Endothelial cell of umbilical vein (primary cell): Measurements from ENCODE around the gene TRIM46. TPM values are rescaled to one million over a fixed set of nuclear protein-coding genes. Genes with fewer than 3 reads are reported as not detected.
"Not testable (repeated sequence)": the region's sequence is repeated elsewhere in the genome, so short reads cannot be mapped to it uniquely, and the experiment has no call there.

Experiments
- BruUV-seq: library from RNA; stranded (reverse); fragments of 400-500 nt; replicated peaks from 2 replicates; lab custom pipeline; 2021; lab: Mats Ljungman, UMichigan
- CTCF ChIA-PET: fragments of 300-600, 350-600 bp; sonication (Branson Sonifier 250); formaldehyde crosslinking; loops from one replicate; lab custom pipeline; 2021; ENCODE audit warnings: antibody characterized with exemption, inconsistent platforms; lab: Charles Lee
- POLR2A ChIA-PET: fragments of 300-600, 350-600 bp; sonication (Branson Sonifier 250); formaldehyde crosslinking; loops from one replicate; lab custom pipeline; 2021; ENCODE audit warnings: antibody characterized with exemption, inconsistent platforms; lab: Charles Lee
- DNase-seq: peaks from one replicate; pipeline ENCODE4 v3.0.0-alpha.2; 2011; ENCODE audit warnings: low read depth, low spot score
- FAIRE-seq: peaks from 2 replicates; lab custom pipeline; 2011; peaks lifted over from hg19 to GRCh38; lab: Jason Lieb, UNC
- H2AFZ ChIP-seq: 2 replicates; pipeline ENCODE4 v1.6.0; 2012; ENCODE audit warnings: low read depth, low read length, control low read depth, inconsistent platforms
- H3K27ac ChIP-seq: 2 replicates; pipeline ENCODE4 v1.5.1; 2011; ENCODE audit warnings: low read depth, mild to moderate bottlenecking, control low read depth, low read length, moderate library complexity; ENCODE audit not compliant: insufficient read depth
- H3K27me3 ChIP-seq, 2 experiments: 2 replicates each; pipeline versions ENCODE4 v1.6.0 to v1.6.1; 2011; ENCODE audit warnings: low read length in 2 of 2, mixed read lengths in 1 of 2; ENCODE audit not compliant: control insufficient read depth in 2 of 2, insufficient read depth in 2 of 2
- H3K36me3 ChIP-seq, 2 experiments: 2 replicates in 1 of 2; 3 replicates in 1 of 2; pipeline ENCODE4 v1.5.1; 2011; ENCODE audit warnings: low read length in 2 of 2, mild to moderate bottlenecking in 1 of 2, moderate library complexity in 1 of 2; ENCODE audit not compliant: control insufficient read depth in 2 of 2, insufficient read depth in 2 of 2; ENCODE audit errors: extremely low read depth in 1 of 2
- H3K4me1 ChIP-seq: 3 replicates; pipeline ENCODE4 v1.5.1; 2011; ENCODE audit warnings: mild to moderate bottlenecking, low read length; ENCODE audit not compliant: control insufficient read depth, insufficient read depth; ENCODE audit errors: extremely low read depth
- H3K4me2 ChIP-seq: 2 replicates; pipeline ENCODE4 v1.6.1; 2011; ENCODE audit warnings: low read length, control low read depth, mixed read lengths; ENCODE audit not compliant: insufficient read depth
- H3K4me3 ChIP-seq, 3 experiments: fragments of 200-600 bp in 1 of 3; sonication (generic), shearing (Covaris generic) in 1 of 3; replicated peaks in 1 of 3; 2 replicates each; pipeline ENCODE4 v1.5.1; 2011 to 2016; ENCODE audit warnings: control low read depth in 3 of 3, low read length in 3 of 3, mild to moderate bottlenecking in 2 of 3, inconsistent platforms in 1 of 3, low read depth in 1 of 3, moderate library complexity in 1 of 3; ENCODE audit not compliant: insufficient read depth in 1 of 3
- H3K79me2 ChIP-seq: 2 replicates; pipeline ENCODE4 v1.6.0; 2012; ENCODE audit warnings: low read length, inconsistent platforms; ENCODE audit not compliant: control insufficient read depth, insufficient read depth
- H3K9ac ChIP-seq: replicated peaks from 2 replicates; pipeline ENCODE3; 2011; ENCODE audit warnings: low read length, control low read depth; ENCODE audit not compliant: insufficient read depth; ENCODE audit errors: extremely low read depth
- H3K9me1 ChIP-seq: replicated peaks from 3 replicates; pipeline ENCODE4 v1.6.0; 2011; ENCODE audit warnings: mild to moderate bottlenecking, low read length; ENCODE audit not compliant: control insufficient read depth, insufficient read depth; ENCODE audit errors: extremely low read depth
- H3K9me3 ChIP-seq: replicated peaks from 2 replicates; pipeline ENCODE4 v1.5.1; 2012; ENCODE audit warnings: low read length, inconsistent platforms; ENCODE audit not compliant: control insufficient read depth, insufficient read depth
- H4K20me1 ChIP-seq: replicated peaks from 2 replicates; pipeline ENCODE3; 2011; ENCODE audit warnings: mild to moderate bottlenecking, low read length; ENCODE audit not compliant: control insufficient read depth, insufficient read depth; ENCODE audit errors: extremely low read depth
- CTCF ChIP-seq, 2 donors: IDR thresholded peaks; 1 replicate in 1 of 2; 2 replicates in 1 of 2; pipeline ENCODE4 v1.5.1; 2011; ENCODE audit warnings: low read length in 2 of 2, mild to moderate bottlenecking in 2 of 2, moderate library complexity in 2 of 2, control low read depth in 1 of 2, inconsistent platforms in 1 of 2, low read depth in 1 of 2; ENCODE audit not compliant: insufficient read depth in 1 of 2; ENCODE audit errors: extremely low read depth in 1 of 2
- EZH2 ChIP-seq: IDR thresholded peaks from 2 replicates; pipeline ENCODE4 v1.6.1; 2012; ENCODE audit warnings: borderline replicate concordance, low read depth, mild to moderate bottlenecking, moderate library complexity, low read length, inconsistent platforms; ENCODE audit not compliant: severe bottlenecking
- FOS ChIP-seq: IDR thresholded peaks from 2 replicates; pipeline ENCODE4 v1.6.1; 2011; ENCODE audit warnings: mild to moderate bottlenecking, low read length, moderate library complexity, borderline replicate concordance; ENCODE audit not compliant: insufficient read depth
- MYC ChIP-seq: IDR thresholded peaks from one replicate; pipeline ENCODE4 v1.6.1; 2011; ENCODE audit warnings: mild to moderate bottlenecking, low read depth, low read length
- POLR2AphosphoS5 ChIP-seq: IDR thresholded peaks from 2 replicates; pipeline ENCODE4 v1.6.1; 2012; ENCODE audit warnings: low read depth, mild to moderate bottlenecking, control low read depth, low read length, moderate library complexity; ENCODE audit not compliant: insufficient read depth
- dilution Hi-C: fragments of 300-500 bp; cut with MboI; formaldehyde crosslinking; loops from one replicate; pipeline ENCODE4 v1.15.0; 2019; ENCODE audit warnings: low sequenced_read_pairs; ENCODE audit not compliant: extremely low pct_ligation_motif_present
- intact Hi-C: fragments of 100-400 bp; cut with micrococcal nuclease; formaldehyde crosslinking; loops from one replicate; pipeline ENCODE4 v1.10.0; 2022
- polyA plus RNA-seq, 4 experiments: library from polyadenylated mRNA; depleted of rRNA in 3 of 4; stranded (reverse) in 3 of 4; unstranded in 1 of 4; fragments of >200 nt; gene quantifications; 2 replicates each; pipeline versions ENCODE4 v1.2.1 to v1.2.3, GENCODE V29; 2011 to 2012; ENCODE audit warnings: missing spikeins in 1 of 4
- total RNA-seq: library from RNA; stranded (reverse); gene quantifications from 2 replicates; pipeline ENCODE4 v1.2.3, GENCODE V29; 2021

The TRIM46 gene
- total and polyA plus RNA-seq, 2 donors (not counting 3 experiments of a cell fraction or from before 2014, with no cell fraction given): 9.5 to 10.0 TPM

DNA sequence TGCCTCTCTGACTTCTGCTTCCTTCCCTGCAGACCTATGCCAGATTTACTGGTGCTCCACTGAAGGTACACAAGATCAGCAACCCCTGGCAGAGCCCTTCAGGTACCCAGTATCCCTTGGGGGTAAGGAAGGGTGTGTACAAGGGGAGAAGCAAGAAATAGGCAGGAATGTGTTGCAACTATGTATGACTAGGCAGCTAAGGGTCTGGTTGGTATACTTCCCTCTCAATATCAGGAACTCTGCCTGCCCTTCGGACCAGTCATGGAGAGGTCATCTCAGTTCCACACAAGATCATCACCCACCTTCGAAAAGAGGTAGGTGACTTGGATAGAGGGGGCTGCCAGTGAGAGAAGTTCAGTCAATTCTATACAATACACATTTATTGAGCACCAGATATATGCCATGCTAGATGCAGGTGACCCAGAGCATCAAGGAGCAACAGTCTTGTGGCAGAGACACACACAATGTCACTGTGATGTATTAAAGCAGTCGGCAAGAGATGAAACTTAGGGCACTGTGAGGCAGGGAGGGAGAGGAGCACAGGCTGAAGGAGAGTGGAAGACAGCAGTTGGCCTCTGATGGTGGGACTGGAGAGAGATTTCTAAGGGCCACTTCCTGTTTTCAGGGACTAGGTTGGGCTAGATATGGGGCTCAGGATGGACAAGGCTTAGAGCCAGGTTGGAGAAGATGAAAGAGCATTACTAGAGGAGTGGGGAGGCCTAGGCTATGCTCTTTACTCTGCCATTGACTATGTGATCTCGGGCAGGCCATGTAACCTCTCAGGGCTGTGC is 36.9 kb downstream of the TRIM46 start:
- Histone ChIP-seq H3K36me3 (peaks cover 0 to 3% of the 10 kb centered on the region in 2 experiments), H4K20me1 (no peaks in the 10 kb centered on the region), H3K79me2 (peaks cover 2% of the 10 kb centered on the region), H3K9ac (no peak overlapping the region), H2AFZ (no peak overlapping the region), H3K4me2 (no peak overlapping the region), H3K27me3 (no peaks in the 10 kb centered on the region), H3K9me1 (no peaks in the 10 kb centered on the region), H3K4me3 (no peak overlapping the region), H3K4me1 (peaks cover 21% of the 10 kb centered on the region), H3K27ac (no peak overlapping the region), H3K9me3 (no peaks in the 10 kb centered on the region)
- no peak for FAIRE-seq
- no TSS peak for BruUV-seq
- intact Hi-C loops: no loop called here
- no peak for DNase-seq
- no peak for TF ChIP-seq CTCF (IDR thresholded peaks at IDR 0.05; ENCODE audit: extremely low read depth in 1 of 2, insufficient read depth in 1 of 2, low read depth in 1 of 2, low read length in 2 of 2)
- TF ChIP-seq MYC: no peak
- TF ChIP-seq POLR2AphosphoS5: no peak
- no peak for TF ChIP-seq EZH2
- no peak for TF ChIP-seq FOS
- ChIA-PET CTCF (interaction anchor here (1.8 kb wide), 1 partner anchor 38 kb away, joined by 6 read pairs; the partner anchor contains the start of gene KRTCAP2), POLR2A (no interaction called here)
- dilution Hi-C loops: no loop called here

GRCh38 chr1:155211381-155212050 is 37.9 kb downstream of the TRIM46 start:
- H3K4me3 ChIP-seq, H3K4me2 ChIP-seq, H2AFZ ChIP-seq, dilution Hi-C loops, intact Hi-C loops, H4K20me1 ChIP-seq, BruUV-seq, H3K79me2 ChIP-seq, H3K9me1 ChIP-seq, H3K9ac ChIP-seq, H3K27me3 ChIP-seq, H3K36me3 ChIP-seq, POLR2A ChIA-PET, H3K27ac ChIP-seq, H3K9me3 ChIP-seq: not testable (repeated sequence)
- FAIRE-seq (peak; percentile 78), DNase-seq (peak; percentile 85)
- H3K4me1 ChIP-seq: peaks cover 21% of the 10 kb centered on the region
- CTCF ChIA-PET: interaction anchor here (0.7 to 1.1 kb wide), 2 partner anchors 13 to 15 kb away, joined by 4 read pairs; no protein-coding TSS in a partner anchor

DNA sequence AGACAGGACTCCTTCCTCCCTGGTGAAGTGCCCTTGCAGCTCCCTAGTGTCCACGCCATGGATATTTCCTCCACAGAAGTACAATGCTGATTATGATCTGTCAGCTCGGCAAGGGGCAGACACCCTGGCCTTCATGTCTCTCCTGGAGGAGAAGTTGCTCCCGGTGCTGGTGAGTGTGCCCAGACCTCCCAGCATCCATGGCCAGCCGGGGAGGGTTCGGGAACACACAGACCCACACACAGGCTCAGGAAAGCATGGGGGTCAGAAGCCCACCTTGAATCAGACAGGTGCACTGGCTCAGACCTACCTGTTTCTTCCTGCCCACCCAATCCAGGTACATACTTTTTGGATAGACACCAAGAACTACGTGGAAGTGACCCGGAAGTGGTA is 38.4 kb downstream of the TRIM46 start:
- H3K9ac ChIP-seq, BruUV-seq, H4K20me1 ChIP-seq, H3K27me3 ChIP-seq, H3K36me3 ChIP-seq, intact Hi-C loops, H3K9me3 ChIP-seq, H3K79me2 ChIP-seq, FAIRE-seq, H3K4me2 ChIP-seq, H3K9me1 ChIP-seq, H3K27ac ChIP-seq, POLR2A ChIA-PET, H2AFZ ChIP-seq, dilution Hi-C loops, H3K4me3 ChIP-seq: not testable (repeated sequence)
- DNase-seq: peak; percentile 24
- H3K4me1 ChIP-seq: peaks cover 18% of the 10 kb centered on the region
- CTCF ChIA-PET: interaction anchor here (0.7 to 1.1 kb wide), 2 partner anchors 13 to 15 kb away, joined by 4 read pairs; no protein-coding TSS in a partner anchor
